Measurements from ENCODE around the gene SWT1.

The SWT1 gene

DNA sequence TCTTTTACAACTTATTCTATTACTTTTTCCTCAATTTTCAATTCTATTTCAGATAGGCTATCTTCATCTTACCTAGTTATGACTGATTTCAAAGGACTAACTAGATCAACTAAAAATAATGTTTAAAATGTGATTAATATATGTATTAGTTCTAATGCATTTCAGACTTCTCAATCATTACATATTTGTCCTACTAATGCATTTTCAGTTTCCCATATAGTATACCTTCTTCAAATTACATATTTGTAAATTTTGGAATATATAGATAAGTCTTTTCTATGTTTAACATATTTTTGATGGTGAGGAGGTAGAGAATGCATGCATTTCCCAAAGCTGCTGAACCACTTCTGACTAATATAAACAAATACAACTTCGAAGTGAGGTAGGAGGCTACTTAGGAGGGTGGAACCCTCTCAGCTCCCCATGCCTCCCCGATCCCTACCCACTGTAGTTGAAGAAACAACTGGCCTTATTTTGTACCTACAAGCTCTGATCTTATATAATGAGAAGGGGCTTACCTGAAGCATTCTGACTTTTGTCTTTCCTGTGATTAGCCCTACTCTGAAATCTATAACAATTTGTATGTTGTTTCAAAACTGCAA, 2.0 kb upstream of the SWT1 start (continued):
- TF ChIP-seq, protein P1, sequence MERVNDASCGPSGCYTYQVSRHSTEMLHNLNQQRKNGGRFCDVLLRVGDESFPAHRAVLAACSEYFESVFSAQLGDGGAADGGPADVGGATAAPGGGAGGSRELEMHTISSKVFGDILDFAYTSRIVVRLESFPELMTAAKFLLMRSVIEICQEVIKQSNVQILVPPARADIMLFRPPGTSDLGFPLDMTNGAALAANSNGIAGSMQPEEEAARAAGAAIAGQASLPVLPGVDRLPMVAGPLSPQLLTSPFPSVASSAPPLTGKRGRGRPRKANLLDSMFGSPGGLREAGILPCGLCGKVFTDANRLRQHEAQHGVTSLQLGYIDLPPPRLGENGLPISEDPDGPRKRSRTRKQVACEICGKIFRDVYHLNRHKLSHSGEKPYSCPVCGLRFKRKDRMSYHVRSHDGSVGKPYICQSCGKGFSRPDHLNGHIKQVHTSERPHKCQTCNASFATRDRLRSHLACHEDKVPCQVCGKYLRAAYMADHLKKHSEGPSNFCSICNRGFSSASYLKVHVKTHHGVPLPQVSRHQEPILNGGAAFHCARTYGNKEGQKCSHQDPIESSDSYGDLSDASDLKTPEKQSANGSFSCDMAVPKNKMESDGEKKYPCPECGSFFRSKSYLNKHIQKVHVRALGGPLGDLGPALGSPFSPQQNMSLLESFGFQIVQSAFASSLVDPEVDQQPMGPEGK (CRISPR knock-in tag; IDR thresholded peaks at IDR 0.05; ENCODE audit: borderline replicate concordance) = no peak
- TF ChIP-seq, protein P2, sequence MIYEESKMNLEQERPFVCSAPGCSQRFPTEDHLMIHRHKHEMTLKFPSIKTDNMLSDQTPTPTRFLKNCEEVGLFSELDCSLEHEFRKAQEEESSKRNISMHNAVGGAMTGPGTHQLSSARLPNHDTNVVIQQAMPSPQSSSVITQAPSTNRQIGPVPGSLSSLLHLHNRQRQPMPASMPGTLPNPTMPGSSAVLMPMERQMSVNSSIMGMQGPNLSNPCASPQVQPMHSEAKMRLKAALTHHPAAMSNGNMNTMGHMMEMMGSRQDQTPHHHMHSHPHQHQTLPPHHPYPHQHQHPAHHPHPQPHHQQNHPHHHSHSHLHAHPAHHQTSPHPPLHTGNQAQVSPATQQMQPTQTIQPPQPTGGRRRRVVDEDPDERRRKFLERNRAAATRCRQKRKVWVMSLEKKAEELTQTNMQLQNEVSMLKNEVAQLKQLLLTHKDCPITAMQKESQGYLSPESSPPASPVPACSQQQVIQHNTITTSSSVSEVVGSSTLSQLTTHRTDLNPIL (CRISPR knock-in tag; IDR thresholded peaks at IDR 0.05; ENCODE audit: low read depth) = no peak
- TF ChIP-seq ISL1 (CRISPR knock-in tag; IDR thresholded peaks at IDR 0.05) = no peak
- TF ChIP-seq, protein P3, sequence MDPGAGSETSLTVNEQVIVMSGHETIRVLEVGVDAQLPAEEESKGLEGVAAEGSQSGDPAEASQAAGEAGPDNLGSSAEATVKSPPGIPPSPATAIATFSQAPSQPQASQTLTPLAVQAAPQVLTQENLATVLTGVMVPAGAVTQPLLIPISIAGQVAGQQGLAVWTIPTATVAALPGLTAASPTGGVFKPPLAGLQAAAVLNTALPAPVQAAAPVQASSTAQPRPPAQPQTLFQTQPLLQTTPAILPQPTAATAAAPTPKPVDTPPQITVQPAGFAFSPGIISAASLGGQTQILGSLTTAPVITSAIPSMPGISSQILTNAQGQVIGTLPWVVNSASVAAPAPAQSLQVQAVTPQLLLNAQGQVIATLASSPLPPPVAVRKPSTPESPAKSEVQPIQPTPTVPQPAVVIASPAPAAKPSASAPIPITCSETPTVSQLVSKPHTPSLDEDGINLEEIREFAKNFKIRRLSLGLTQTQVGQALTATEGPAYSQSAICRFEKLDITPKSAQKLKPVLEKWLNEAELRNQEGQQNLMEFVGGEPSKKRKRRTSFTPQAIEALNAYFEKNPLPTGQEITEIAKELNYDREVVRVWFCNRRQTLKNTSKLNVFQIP (CRISPR knock-in tag; IDR thresholded peaks at IDR 0.05; ENCODE audit: borderline replicate concordance, low read depth) = no peak
- no peak for TF ChIP-seq CSDC2 (CRISPR knock-in tag; IDR thresholded peaks at IDR 0.05)

DNA sequence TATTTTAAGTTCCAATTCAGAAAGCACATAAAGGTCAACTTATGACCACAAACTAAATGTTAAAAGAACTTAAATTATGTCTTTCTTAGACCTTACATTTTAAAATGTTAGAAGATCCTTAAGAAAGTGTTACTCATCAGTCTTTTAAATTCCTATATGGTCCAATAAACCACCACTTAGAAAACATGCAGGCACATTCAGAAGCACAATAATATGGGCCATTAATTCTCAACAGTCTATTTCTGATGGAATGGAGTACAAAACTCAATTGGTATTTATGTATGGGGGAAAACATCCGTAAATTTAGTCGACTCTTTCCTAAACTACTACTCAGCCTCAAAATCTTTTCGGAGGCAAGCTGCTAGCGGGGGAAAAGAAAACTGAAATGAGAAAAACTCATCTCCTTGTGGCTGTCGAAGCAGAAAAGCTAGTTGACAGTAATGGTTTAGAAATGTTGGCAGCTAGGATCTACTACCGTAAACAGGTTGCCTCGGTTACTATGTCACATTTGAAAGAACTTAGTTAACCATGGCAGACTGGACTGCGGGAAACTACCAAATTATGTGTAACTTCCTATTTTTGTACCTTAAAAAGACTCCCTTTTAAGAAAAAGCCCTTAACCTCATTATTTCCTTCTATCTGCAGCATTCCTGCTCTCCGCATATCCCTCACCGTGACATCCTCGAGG, 1.2 kb upstream of the SWT1 start:
- peak; percentile 5; the same call in 2 of the 3 replicates for ATAC-seq
- TF ChIP-seq, protein P3 (CRISPR knock-in tag; IDR thresholded peaks at IDR 0.05; ENCODE audit: borderline replicate concordance, low read depth) = no peak

DNA sequence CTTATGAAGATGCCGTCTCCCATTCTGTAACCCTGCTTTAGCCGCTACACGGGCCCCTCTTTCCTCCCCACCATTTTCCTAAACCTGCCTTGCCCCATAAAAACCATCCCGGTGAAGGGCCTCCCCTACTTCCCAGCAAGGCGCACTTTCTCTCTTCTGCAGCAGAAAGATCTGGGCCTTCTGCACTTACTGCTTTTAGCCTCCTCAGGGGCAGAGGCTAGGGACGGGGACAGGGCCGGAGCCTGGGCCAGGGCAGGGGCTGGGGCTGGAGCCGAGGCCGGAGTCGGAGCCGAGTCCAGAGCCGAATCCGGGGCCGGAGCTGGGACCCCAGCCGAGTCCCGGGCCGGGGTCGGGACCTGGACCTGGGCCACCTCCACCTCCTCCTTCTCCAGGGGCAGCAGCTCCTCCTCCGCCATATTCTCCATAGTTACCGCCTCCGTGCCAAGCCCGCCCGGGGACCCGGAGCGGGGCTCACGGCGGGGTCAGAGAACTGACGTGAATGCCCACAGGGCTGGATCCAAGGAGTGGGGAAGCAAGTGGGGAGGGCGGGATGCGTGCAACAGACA, 596 bp upstream of the SWT1 start:
- no peak for TF ChIP-seq GLIS3 (CRISPR knock-in tag; IDR thresholded peaks at IDR 0.05)
- peak; percentile 60 for ATAC-seq

DNA sequence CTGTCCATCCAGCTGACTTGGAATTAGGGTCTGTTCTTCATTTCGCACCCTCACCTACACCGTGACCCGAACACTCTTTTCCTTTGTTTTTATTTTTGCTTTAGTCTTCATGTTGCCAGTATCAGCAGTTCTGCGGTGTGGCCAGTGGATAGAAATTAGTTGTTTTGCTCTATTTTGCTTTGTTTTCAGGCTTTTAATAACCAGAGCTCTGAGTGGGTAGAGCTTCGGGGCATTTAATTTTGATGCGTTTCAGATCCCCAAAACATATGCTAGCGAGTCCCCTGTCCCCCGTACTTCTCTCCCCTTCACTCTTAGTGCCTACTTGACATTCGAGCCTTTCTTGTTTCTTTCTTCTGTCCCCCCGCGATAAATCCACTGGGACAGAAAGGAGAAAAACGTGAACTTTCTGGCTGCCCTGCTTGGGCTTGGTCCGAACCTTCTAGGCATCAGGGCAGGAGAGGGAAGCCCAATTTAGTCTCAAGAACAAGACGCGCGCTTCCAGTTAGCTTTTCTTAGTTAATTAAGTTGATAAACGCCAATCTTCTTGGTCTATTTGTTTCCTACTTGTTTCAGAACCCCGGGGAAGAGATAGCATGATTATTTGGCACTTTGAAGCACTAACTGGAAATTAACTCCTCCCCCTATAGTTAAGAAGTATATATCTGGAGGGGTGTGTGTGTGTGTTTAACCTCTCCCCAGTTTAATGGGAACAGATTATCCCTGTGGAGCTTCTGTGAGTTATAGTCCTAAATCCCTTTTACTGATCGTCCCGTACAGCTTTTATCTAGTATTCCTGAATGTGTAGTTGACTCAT, 839 bp downstream of the SWT1 start:
- TF ChIP-seq ZFP30 (CRISPR knock-in tag; IDR thresholded peaks at IDR 0.05) (no peak), ESRRG (CRISPR knock-in tag; IDR thresholded peaks at IDR 0.05) (no peak), ARNTL (CRISPR knock-in tag; IDR thresholded peaks at IDR 0.05; ENCODE audit: borderline replicate concordance, low read depth) (no peak), TCF4 (CRISPR knock-in tag; IDR thresholded peaks at IDR 0.05; ENCODE audit: borderline replicate concordance) (no peak)
- ATAC-seq = no peak

DNA sequence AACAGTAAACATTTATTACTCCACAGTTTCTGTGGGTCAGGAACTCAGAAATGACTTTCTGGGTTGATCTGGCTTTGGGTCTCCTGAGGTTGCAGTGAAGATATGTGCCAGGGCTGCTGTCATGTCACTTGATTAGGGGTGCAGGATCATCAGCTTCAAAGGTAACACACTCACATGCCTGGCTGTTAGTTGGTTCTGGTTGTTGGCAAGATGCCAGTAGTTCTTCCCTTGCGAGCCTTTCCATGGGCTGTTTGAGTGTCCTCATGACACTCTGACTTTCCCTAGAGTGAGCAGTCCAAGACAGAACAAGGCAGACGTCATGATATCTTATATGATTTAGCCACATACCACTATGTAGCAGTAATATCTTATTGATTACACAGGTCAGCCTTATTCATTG, 1.8 kb downstream of the SWT1 start:
- TF ChIP-seq, protein P2 (CRISPR knock-in tag; IDR thresholded peaks at IDR 0.05; ENCODE audit: low read depth) = no peak
- TF ChIP-seq, protein P1 (CRISPR knock-in tag; IDR thresholded peaks at IDR 0.05; ENCODE audit: borderline replicate concordance) = no peak
- TF ChIP-seq ZNF8 (CRISPR knock-in tag; IDR thresholded peaks at IDR 0.05) = no peak
- TF ChIP-seq ZNF565 (CRISPR knock-in tag; conservative IDR thresholded peaks at IDR 0.05; ENCODE audit: low read depth) = no peak
- ATAC-seq = no peak

Data from SK-N-SH treated with all-trans-retinoic acid at 6 μM for 48 hours (cell line).